Activated CD8-positive, alpha-beta memory T cell treated with anti-CD3 and anti-CD28 coated beads, Interleukin-2, amount 10 ng/mL, durations not matched to agents 7 days and 5 days (primary cell): ENCODE data around the gene CNTN2. TPM values are rescaled to one million over a fixed set of nuclear protein-coding genes. Genes with fewer than 3 reads are reported as not detected.

Experiments
- ATAC-seq: fragments of 150-1000 bp; cut with Tn5 transposase; one replicate; pipeline ENCODE4 v1.10.0; 2021; ENCODE audit warnings: moderate library complexity
- CTCF ChIA-PET: fragments of 350-600 bp; sonication (Branson Sonifier 250); formaldehyde crosslinking; loops from one replicate; lab custom pipeline; 2021; ENCODE audit warnings: antibody characterized with exemption; lab: Charles Lee
- DNase-seq: peaks from one replicate; pipeline ENCODE4 v3.0.0-alpha.2; 2020
- H3K27ac Mint-ChIP-seq: one replicate; pipeline ENCODE4 v1.8.0; 2021; ENCODE audit warnings: mild to moderate bottlenecking, mixed read lengths
- H3K27me3 Mint-ChIP-seq: one replicate; pipeline ENCODE4 v1.8.0; 2021; ENCODE audit warnings: mixed read lengths
- H3K36me3 Mint-ChIP-seq: one replicate; pipeline ENCODE4 v1.8.0; 2021; ENCODE audit warnings: mild to moderate bottlenecking, mixed read lengths
- H3K4me1 Mint-ChIP-seq: one replicate; pipeline ENCODE4 v1.8.0; 2021; ENCODE audit warnings: mixed read lengths
- H3K4me3 Mint-ChIP-seq: one replicate; pipeline ENCODE4 v1.8.0; 2021; ENCODE audit warnings: mild to moderate bottlenecking, moderate library complexity, mixed read lengths
- H3K9me3 Mint-ChIP-seq: one replicate; pipeline ENCODE4 v1.8.0; 2022; ENCODE audit warnings: low read depth, mixed read lengths
- total RNA-seq, 2 experiments: library from RNA; stranded (reverse); gene quantifications; one replicate each; pipeline ENCODE4 v1.2.3, GENCODE V29; 2021

CNTN2 gene
- total RNA-seq, 2 experiments from 2014 or later = not detected

GRCh38 chr1:205030241-205030640 lies 12.8 kb upstream of the CNTN2 start:
- CTCF ChIA-PET = interaction anchor here (1.6 to 1.8 kb wide), 2 partner anchors 31 to 41 kb away, joined by 3 to 6 read pairs; no protein-coding TSS in a partner anchor
- no peak for ATAC-seq

DNA sequence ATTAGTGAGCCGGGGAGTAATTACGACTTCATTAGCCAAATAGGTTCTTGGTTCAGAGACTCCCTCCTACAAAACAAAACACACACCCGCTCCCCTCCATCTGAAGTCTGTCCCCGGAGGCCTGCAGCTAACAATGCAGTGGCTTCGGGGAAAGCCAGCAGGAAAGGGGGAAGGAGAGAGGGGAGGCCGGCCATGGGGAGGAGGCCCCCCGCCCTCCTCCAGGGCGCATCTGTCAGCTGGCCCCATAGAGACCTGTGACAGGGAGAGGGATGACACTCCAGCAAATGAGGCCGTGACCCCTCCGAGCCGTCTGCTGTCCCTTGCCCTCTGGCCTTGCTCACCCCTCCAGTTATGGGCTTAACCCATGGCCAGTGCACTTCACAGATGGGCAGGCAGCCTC lies 12.1 kb upstream of the CNTN2 start:
- Mint-ChIP-seq H3K4me1 (no peaks in the 10 kb centered on the region), H3K27ac (no peak overlapping the region), H3K9me3 (no peaks in the 10 kb centered on the region), H3K4me3 (no peak overlapping the region), H3K36me3 (no peaks in the 10 kb centered on the region), H3K27me3 (peaks cover 3% of the 10 kb centered on the region)
- ATAC-seq = no peak
- DNase-seq = no peak
- CTCF ChIA-PET = interaction anchor here (1.6 to 1.8 kb wide), 2 partner anchors 30 to 41 kb away, joined by 3 to 6 read pairs; no protein-coding TSS in a partner anchor

More at GRCh38 chr1:205030241-205030640, 12.8 kb upstream of the CNTN2 start:
- no peak for DNase-seq
- no peak overlapping the region for H3K4me3 Mint-ChIP-seq
- H3K4me1 Mint-ChIP-seq = no peaks in the 10 kb centered on the region
- H3K9me3 Mint-ChIP-seq = no peaks in the 10 kb centered on the region
- no peaks in the 10 kb centered on the region for H3K36me3 Mint-ChIP-seq
- H3K27me3 Mint-ChIP-seq = peaks cover 3% of the 10 kb centered on the region
- H3K27ac Mint-ChIP-seq = no peak overlapping the region

GRCh38 chr1:205032508-205032907 lies 10.5 kb upstream of the CNTN2 start:
- Mint-ChIP-seq H3K36me3 (no peaks in the 10 kb centered on the region), H3K4me3 (no peak overlapping the region), H3K27me3 (no peaks in the 10 kb centered on the region), H3K27ac (no peak overlapping the region), H3K4me1 (no peaks in the 10 kb centered on the region), H3K9me3 (no peaks in the 10 kb centered on the region)
- DNase-seq (no peak), ATAC-seq (no peak)
- CTCF ChIA-PET = no interaction called here

DNA sequence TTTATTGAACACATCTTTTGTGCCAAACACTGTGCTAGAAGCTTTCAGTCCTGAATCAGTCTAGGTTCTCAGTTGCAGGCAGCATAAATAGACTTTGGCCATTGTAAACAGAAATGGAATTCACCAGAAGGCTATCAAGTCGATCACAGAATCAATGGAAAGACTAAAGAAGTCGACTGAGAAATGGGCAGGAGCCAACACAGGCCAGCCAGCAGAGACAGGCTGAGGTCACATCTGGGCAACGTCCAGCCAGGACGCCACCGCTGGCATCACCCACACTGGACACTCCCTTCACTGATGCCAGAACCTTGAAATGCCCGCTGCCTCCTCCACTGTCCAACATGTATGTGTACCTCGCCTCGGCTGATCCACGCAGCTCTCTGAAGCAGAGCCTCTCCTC lies 5.5 kb upstream of the CNTN2 start:
- no peak for ATAC-seq
- no peak overlapping the region for H3K4me3 Mint-ChIP-seq
- H3K27me3 Mint-ChIP-seq = peaks cover 30% of the 10 kb centered on the region
- H3K9me3 Mint-ChIP-seq = no peaks in the 10 kb centered on the region
- H3K27ac Mint-ChIP-seq = no peak overlapping the region
- CTCF ChIA-PET = interaction anchor here (1.0 kb wide), 1 partner anchor 62 kb away, joined by 3 read pairs; no protein-coding TSS in a partner anchor
- H3K36me3 Mint-ChIP-seq = no peaks in the 10 kb centered on the region
- H3K4me1 Mint-ChIP-seq = no peaks in the 10 kb centered on the region
- DNase-seq = no peak

DNA sequence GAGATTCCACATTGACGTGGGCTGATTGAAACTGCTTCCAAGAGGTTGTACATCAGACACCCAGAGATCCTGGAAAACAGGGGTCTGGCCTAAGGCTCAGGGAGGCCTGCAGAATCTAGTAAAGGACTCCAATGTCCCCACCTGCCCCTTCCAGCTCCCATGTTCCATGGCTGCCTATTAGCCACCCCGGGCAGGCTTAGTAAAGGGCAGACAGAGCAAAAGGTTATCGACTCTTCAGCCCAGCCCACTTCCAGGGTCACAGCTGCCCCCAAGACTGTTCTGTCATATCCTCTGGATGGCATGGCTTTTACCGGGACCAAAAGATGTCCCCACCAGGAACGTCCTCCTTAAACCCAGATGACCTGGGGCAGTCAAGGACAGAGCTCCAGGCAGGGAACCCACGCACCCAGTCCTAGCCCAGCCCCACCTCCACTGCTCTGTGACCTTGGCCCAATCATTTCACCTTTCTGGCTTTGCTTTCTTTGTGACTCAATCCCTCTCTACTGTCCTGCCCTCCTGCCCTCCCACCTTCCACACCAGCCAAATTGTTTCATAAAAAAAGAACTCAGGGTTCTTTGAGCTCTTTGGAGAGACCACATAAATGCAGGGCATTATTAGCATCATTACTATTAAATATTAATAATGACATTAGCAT lies 4.8 kb upstream of the CNTN2 start:
- Mint-ChIP-seq H3K36me3 (no peaks in the 10 kb centered on the region), H3K27ac (no peak overlapping the region), H3K4me1 (no peaks in the 10 kb centered on the region), H3K9me3 (no peaks in the 10 kb centered on the region), H3K27me3 (peaks cover 31% of the 10 kb centered on the region), H3K4me3 (no peak overlapping the region)
- no peak for DNase-seq
- CTCF ChIA-PET = interaction anchor here (1.2 to 1.5 kb wide), 3 partner anchors 40 to 50 kb away, joined by 3 to 4 read pairs (median 3); no protein-coding TSS in a partner anchor
- no peak for ATAC-seq

DNA sequence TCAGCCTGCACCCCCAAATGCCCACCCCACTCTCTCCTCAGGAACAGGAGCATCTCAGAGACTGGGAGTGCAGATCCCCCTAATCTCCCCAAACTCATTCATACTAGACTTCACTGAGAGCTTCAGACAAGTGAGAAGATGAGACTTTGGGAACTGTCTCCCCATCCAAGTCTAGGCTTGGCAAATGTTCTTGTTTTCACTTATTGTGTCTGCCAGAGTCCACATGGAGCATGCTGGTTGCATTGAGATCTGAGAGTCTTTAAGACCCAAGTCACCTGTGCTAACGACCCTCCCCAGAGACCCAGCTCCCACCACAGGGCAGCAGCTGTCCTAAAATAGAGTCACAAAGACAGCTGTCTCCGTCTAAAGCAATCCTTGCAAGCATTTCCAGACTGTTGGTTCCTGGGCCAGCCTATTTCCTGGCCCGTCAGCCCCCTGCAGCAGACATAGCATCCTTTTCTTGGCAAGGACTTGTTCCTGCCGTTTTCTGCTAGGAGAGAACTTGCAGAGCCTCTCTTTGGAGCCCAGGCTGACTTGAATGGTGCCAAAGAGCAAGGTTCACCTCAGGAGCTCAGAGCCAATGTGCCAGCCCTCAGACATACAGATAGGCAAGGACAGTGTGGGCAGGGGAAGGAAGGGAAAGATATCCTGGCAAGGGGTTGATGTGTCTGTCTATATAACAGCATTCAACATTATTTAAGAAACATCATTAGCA lies 1.9 kb upstream of the CNTN2 start:
- no peaks in the 10 kb centered on the region for H3K4me1 Mint-ChIP-seq
- CTCF ChIA-PET = no interaction called here
- H3K36me3 Mint-ChIP-seq = no peaks in the 10 kb centered on the region
- ATAC-seq (no peak), DNase-seq (no peak)
- H3K9me3 Mint-ChIP-seq = no peaks in the 10 kb centered on the region
- H3K27ac Mint-ChIP-seq = no peak overlapping the region
- H3K27me3 Mint-ChIP-seq = peaks cover 60% of the 10 kb centered on the region
- H3K4me3 Mint-ChIP-seq = no peak overlapping the region

GRCh38 chr1:205041998-205042910 lies 758 bp upstream of the CNTN2 start:
- Mint-ChIP-seq H3K27ac (no peak overlapping the region), H3K9me3 (no peaks in the 10 kb centered on the region), H3K27me3 (peaks cover 62% of the 10 kb centered on the region), H3K4me1 (no peaks in the 10 kb centered on the region), H3K4me3 (no peak overlapping the region), H3K36me3 (no peaks in the 10 kb centered on the region)
- no peak for ATAC-seq
- DNase-seq = no peak
- CTCF ChIA-PET = interaction anchor here (1.2 kb wide), 1 partner anchor 9 kb away, joined by 3 read pairs; no protein-coding TSS in a partner anchor

- CTCF ChIA-PET = interaction anchor here (1.9 kb wide), 1 partner anchor 17 kb away, joined by 8 read pairs; no protein-coding TSS in a partner anchor
- DNase-seq (no peak), ATAC-seq (no peak)
- Mint-ChIP-seq H3K9me3 (no peaks in the 10 kb centered on the region), H3K4me1 (no peaks in the 10 kb centered on the region), H3K27me3 (peaks cover 65% of the 10 kb centered on the region), H3K27ac (no peak overlapping the region), H3K4me3 (no peak overlapping the region), H3K36me3 (no peaks in the 10 kb centered on the region)
Observed at GRCh38 chr1:205043866-205044265, 854 bp downstream of the CNTN2 start.

DNA sequence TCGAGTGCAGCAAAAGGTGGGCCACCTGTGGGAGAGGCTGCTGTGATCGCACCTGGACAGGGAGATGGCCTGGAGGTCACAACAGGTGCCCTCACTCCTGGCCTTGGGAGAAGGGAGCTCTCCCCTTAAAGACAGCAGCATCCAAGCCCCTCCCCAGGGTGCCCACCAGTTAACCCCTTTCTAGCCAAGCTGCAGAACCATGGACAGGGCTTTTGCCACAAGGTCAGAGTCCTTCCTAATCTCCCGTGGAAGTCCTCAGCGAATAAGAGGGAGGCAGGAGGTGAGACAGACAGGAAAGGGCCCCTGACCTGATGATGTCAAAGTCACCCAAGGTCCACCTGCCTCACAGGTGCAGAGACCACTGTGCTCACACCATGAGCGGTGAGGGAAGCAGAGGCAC lies 1.7 kb downstream of the CNTN2 start:
- CTCF ChIA-PET = interaction anchor here (0.6 to 1.9 kb wide), 2 partner anchors 16 to 106 kb away, joined by 4 to 8 read pairs; no protein-coding TSS in a partner anchor
- no peaks in the 10 kb centered on the region for H3K36me3 Mint-ChIP-seq
- H3K4me3 Mint-ChIP-seq = no peak overlapping the region
- H3K4me1 Mint-ChIP-seq = no peaks in the 10 kb centered on the region
- peaks cover 60% of the 10 kb centered on the region for H3K27me3 Mint-ChIP-seq
- H3K9me3 Mint-ChIP-seq = no peaks in the 10 kb centered on the region
- DNase-seq = no peak
- ATAC-seq = no peak
- no peak overlapping the region for H3K27ac Mint-ChIP-seq

DNA sequence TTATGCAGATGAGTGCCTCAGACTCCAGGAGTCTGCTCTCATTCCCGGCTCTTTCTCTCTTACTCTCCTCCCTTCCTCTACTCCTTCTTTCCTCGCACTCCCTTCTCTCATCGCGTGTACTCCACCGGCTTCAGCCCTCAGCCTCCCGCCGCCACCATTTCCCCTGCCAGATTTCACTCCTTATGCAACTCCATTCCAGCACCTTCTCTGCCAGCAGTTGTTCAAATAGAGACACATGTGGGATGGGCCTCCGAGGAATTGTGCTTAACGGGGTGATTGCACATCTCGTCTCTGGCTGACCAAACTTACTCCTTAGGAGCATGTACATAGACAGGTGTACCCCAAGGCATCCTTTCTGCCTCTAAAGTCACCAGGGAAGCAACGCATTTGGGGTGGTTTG lies 2.1 kb downstream of the CNTN2 start:
- CTCF ChIA-PET = interaction anchor here (1.9 kb wide), 1 partner anchor 16 kb away, joined by 8 read pairs; no protein-coding TSS in a partner anchor
- Mint-ChIP-seq H3K9me3 (no peaks in the 10 kb centered on the region), H3K27ac (no peak overlapping the region), H3K4me3 (no peak overlapping the region), H3K36me3 (no peaks in the 10 kb centered on the region), H3K27me3 (peaks cover 58% of the 10 kb centered on the region), H3K4me1 (no peaks in the 10 kb centered on the region)
- DNase-seq (no peak), ATAC-seq (no peak)

DNA sequence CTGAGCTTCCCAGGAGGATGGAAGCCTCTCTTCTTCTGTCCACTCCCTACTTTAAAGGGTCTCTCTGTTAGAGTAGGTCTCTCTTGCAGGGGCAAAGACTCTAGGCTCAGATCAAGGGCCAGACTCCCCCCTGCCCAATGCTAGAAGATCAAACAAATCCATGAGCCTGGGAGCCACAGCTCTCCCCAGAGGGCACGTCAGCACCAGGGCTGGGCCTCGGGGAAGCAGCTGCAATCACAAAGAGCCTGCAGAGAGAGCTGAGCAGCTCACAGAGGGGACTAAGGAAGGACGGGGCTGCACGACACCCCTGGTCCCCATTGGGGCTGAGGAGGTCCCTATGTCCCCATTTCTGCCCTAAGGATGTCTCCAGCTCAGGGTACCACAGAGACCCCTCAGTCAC lies 3.9 kb downstream of the CNTN2 start:
- Mint-ChIP-seq H3K36me3 (no peaks in the 10 kb centered on the region), H3K27ac (no peak overlapping the region), H3K27me3 (peaks cover 42% of the 10 kb centered on the region), H3K4me1 (no peaks in the 10 kb centered on the region), H3K9me3 (no peaks in the 10 kb centered on the region), H3K4me3 (no peak overlapping the region)
- ATAC-seq (no peak), DNase-seq (no peak)
- CTCF ChIA-PET = interaction anchor here (0.9 kb wide), 1 partner anchor 15 kb away, joined by 4 read pairs; no protein-coding TSS in a partner anchor

DNA sequence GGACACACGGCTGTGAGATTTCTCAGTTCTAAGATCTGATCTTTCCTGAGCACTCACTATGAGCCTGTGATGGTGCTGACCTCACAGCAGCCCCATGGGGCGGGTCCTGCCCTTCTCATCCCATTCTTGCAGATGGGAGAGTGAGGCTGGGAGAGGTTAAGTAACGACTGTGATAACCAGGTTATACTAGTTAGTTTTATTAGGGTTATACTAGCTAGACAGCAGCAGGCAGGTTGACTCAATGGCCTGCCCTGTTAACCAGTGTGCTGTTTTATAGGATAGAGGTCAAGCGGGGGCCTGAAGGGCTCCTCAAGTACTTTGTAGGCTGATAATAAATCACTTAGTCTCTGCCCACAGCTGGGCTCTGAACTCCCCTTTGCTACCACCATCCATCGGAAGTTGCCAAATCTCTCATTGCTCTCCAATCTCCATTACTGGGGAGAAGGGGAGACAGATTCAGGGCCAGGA lies 4.8 kb downstream of the CNTN2 start:
- ATAC-seq = no peak
- Mint-ChIP-seq H3K27me3 (peaks cover 35% of the 10 kb centered on the region), H3K27ac (no peak overlapping the region), H3K4me3 (no peak overlapping the region), H3K9me3 (no peaks in the 10 kb centered on the region), H3K36me3 (no peaks in the 10 kb centered on the region), H3K4me1 (no peaks in the 10 kb centered on the region)
- DNase-seq = no peak
- CTCF ChIA-PET = interaction anchor here (1.7 kb wide), 1 partner anchor 14 kb away, joined by 9 read pairs; no protein-coding TSS in a partner anchor

DNA sequence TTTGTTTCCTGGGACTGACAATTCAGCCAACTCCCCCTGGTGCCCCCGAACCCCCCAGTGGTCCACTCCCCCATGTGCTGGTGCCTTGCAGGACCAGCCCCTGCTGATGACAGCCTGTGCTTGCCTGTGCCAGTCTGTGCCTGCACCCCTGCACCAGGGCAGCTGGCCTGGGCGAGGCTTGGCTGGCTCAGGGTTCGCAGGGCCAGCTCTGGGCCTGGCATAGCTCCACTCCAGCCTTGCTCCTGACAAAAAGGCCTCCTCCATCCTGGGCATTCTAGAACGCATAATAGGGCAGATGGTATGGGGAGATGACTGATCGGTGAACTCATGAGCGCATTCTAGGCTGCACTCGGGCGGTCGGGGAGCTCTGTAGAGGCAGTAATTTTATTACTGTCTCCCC lies 5.4 kb downstream of the CNTN2 start:
- H3K27ac Mint-ChIP-seq = no peak overlapping the region
- no peaks in the 10 kb centered on the region for H3K36me3 Mint-ChIP-seq
- DNase-seq = no peak
- peaks cover 33% of the 10 kb centered on the region for H3K27me3 Mint-ChIP-seq
- CTCF ChIA-PET = interaction anchor here (1.7 kb wide), 1 partner anchor 13 kb away, joined by 9 read pairs; no protein-coding TSS in a partner anchor
- no peak for ATAC-seq
- H3K9me3 Mint-ChIP-seq = no peaks in the 10 kb centered on the region
- H3K4me1 Mint-ChIP-seq = no peaks in the 10 kb centered on the region
- H3K4me3 Mint-ChIP-seq = no peak overlapping the region
